A172 (cell line): ENCODE measurements around the gene NBDY. TPM values are rescaled to one million over a fixed set of nuclear protein-coding genes. Genes with fewer than 3 reads are reported as not detected.

ENCODE experiments used
- DNase-seq: peaks from one replicate; pipeline ENCODE4 v3.0.0-alpha.2; 2015; ENCODE audit warnings: low spot score
- total RNA-seq: library from RNA; depleted of rRNA; stranded (reverse); fragments of >200 nt; shearing (Covaris generic); gene quantifications from 2 replicates; pipeline ENCODE4 v1.2.3, GENCODE V29; 2014

The NBDY gene
- total RNA-seq, 1 experiment from 2014 or later, result 6.7 TPM

GRCh38 chrX:56785442-56785841, 56.4 kb downstream of the NBDY start:
- DNase-seq, result no peak

- no peak for DNase-seq
Measured at GRCh38 chrX:56786889-56787733, 58.1 kb downstream of the NBDY start.

GRCh38 chrX:56787734-56788152, 58.7 kb downstream of the NBDY start:
- DNase-seq, result no peak

- DNase-seq, result no peak
Measured at GRCh38 chrX:56788229-56788628, 59.2 kb downstream of the NBDY start.

GRCh38 chrX:56788717-56789122, 59.7 kb downstream of the NBDY start:
- DNase-seq, result no peak

DNA sequence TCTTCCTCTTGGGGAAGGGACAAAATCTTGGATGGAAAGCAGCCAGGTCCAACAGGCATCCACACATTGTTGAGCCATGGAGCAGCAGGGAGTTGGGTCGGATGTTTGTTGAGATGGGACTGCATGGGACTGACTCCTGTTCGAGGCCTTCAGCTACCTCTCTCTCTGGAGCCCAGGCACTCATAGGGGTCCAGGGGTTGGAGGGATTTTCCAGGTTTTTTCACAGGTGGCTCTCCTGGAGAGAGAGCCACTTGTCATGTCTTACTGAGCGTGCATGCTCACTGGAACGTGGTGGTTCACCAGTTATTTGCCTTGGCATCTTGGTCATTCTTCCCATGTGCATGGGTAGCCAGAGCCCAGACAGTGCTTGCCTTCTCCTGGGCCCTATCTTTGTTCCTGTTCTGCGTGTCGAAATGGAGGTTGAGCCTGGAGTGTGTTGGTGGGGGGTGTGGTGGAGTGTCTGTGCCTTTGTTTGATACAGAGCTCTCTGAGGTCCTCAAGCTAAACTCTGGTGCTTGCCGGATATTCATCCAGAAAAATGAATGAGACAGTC, 60.6 kb downstream of the NBDY start:
- no peak for DNase-seq

GRCh38 chrX:56790778-56791177, 61.7 kb downstream of the NBDY start:
- no peak for DNase-seq

DNA sequence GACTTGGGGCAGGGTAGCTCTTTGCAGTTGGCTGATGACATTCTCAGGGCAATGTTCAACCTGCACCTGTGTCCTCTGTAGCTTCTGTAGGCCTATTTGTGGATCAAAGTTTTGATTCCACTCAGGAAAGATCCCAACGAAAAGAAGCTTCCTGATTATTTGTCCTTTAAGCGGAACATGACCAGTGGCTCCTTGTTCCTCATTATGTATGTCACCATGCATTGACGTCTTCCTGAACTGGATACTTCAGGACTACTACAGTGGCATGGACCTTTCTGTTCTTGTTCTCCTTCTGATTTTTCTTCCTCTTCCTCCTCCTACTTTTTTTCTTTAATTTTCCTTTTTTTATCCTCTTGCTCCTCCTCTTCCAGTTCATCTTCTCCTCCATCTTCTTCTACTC, 62.4 kb downstream of the NBDY start:
- no peak for DNase-seq

DNA sequence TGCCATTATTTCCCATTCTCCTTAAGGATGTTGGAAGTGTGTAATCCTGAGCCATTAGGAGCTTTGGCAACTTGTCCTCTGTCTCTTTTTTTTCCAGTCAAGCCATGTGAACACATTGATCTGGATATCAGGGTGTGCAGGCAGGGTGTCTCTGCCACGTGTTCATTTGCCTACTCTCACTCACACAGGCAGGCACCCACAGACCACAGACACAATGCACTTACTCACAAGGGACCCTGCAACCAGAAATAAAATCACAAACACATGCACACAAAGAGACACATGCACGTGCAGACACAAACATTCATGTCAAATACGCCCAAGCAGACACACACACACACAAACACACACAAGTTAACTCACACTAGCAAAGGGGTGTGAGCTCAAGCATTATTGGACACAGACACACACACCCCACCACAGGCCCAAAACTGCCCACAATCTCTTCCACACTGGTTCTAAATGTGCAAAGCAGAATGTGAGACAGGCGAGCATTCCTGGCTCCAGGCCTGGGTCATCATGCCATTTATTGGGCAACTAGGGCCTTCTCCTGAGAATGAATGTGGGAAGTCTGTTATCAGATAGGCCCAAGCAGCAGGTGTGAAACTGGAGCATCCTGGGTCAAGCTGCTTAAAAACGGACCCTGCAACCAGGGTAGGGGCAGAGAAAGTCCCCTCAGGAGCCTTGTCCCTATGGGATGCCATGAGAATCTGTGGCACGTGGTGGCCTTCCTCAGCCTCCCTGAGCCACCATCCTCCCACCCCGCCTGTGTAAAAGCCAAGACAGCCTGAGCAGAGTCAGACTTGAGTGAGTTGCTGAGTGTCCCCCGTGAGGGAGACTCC, 63.4 kb downstream of the NBDY start:
- DNase-seq, result no peak

GRCh38 chrX:56793112-56793430, 64.0 kb downstream of the NBDY start:
- DNase-seq, result no peak

GRCh38 chrX:56793521-56794320, 64.7 kb downstream of the NBDY start:
- peak; percentile 25 for DNase-seq

GRCh38 chrX:56794404-56795230, 65.6 kb downstream of the NBDY start:
- no peak for DNase-seq

DNA sequence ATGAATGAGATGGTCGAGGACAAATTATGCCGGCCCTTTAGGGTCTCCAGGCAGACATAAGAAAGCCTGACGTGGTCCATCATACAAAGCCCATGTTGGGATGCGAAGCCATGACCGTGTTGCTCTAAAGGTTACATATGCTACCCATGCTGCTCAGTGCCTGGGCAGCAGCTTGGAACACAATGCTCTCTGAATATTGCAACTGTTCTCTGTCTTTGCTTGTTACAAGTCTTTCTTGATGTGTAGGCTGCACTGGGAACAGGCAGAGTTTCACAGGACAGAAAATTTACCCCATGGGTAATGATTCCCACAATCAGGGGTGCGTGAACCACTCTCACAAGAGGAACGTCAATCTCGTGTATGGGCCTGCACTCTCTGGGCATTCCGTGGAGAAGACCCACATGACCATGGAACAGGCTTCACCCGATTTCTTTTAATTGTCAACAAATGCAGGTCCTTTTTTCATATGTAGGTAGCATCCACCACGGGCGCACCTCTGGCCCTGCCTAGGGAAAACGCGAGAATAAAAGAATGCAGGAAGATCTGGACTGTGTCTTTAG, 66.3 kb downstream of the NBDY start:
- DNase-seq, result no peak

- DNase-seq, result no peak
Measured at GRCh38 chrX:56796641-56797395, 67.8 kb downstream of the NBDY start.

DNA sequence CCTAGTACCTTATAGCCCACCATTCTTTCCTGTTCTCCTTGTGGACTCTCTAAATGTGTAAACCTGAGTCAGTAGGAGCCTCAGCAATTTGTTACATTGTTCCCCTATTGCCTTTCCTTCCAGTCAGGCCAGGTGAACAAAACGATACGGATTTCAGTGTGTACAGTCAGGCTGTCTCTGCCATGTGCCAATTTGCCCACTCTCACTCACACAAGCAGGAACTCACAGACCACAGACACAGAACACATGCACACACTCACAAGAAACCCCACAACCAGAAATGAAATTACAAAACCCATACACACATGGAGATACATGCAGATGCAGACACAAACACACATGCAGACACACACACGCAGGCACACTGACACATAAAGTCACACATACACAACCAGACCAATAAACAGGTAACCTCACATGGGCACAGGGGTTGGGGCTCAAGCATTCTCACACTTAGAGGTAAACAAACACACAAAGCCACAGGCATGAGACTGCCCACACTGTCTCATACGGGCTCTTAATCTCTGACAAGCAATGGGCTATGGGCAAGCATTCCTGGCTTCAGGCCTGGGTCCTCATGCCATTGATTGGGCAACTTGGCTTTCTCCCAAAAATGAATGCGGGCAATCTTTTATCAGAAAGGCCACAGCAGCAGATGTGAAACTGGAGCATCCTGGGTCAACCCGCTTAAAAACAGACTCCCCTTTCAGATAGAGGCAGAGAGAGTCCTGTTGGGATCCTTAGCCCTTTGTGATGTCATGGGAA, 68.7 kb downstream of the NBDY start:
- no peak for DNase-seq

DNA sequence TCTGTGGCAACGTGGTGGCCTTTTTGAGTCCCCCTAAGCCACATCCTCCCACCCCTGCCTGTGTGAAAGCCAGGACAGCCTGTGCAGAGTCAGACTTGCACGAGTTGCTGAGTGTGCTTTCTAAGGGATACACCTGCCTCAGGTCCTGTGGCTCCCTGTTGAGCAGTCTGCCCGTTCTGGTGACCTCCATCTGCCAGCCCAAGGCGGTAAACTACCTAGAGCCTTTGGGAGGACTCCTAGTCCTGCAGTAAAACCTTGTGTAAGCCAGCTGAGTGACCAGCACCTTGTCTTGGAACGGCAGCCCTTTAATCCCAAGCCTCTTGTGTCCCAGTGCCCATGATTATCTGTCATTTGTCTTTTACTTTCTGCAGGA, 69.3 kb downstream of the NBDY start:
- DNase-seq, result no peak

DNA sequence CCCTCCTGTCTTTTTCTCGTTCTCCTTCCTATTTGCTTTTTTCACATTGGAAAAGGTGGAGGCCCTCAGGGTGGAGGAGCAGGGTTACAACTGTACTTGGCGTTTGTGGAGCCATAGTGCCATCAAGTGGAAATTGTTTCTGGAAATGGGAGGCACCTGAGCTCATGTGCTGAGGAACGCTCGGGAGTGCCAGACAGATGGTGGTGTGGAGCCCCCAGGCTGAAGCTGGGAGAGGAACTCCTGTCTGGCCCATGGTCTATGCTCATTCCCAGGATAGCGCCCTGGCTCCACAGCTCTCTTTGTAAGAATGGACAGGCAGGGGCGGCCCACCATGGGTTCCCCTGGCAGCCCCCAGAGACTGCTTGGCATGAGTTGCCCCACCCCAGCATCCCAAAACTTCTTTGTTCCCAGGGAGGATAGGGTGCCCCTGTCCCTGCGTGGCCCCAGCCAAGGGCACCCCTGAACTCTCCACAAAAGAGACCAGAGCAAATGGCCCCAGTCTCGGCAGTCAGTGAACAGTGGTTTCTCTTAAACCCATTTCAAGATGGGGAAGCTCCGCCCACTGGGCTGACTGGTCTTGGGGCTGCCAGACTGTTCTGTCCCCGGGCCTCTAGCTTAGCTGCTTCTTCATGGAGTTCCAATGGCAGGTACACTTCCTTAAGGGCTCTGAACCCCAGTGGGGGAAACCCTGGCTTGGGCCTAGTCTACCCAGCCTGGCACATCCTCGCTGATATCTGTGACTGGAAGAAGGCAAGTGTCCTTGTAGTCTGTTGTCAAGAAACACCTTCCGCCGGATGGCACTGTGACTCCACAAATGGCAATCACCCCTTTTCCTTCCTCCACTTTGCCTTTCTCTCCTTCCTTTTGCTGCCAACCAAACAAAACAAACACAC, 70.1 kb downstream of the NBDY start:
- DNase-seq, result no peak

DNA sequence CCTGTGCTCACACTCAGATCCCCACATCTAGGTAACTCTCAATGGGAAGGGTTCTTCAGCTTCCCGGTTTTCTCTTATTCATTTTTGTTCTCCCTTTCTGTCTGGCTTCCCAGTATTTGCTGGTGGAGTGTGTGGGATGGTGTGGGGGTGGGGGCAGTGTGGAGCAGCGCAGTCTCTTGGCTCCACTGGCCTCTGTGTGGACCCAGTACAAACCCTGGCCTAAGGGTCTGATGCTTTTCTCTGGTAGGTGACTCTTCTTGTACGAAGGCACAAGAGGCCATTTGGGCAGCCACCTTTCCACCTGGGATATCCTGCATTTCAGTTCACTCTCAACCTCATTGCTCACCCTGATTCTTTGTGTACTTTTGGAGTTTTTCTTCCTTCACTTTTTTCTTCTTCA, 71.3 kb downstream of the NBDY start:
- DNase-seq, result no peak
